Activated naive CD8-positive, alpha-beta T cell treated with anti-CD3 and anti-CD28 coated beads, Interleukin-2, amount 10 ng/mL, durations not matched to agents 7 days and 5 days (primary cell): ENCODE data around the gene ACD. TPM values are rescaled to one million over a fixed set of nuclear protein-coding genes. Genes with fewer than 3 reads are reported as not detected.
"Not testable (repeated sequence)": the region's sequence is repeated elsewhere in the genome, so short reads cannot be mapped to it uniquely, and the experiment has no call there.

Source experiments
- ATAC-seq: fragments of 150-1000 bp; cut with Tn5 transposase; one replicate; pipeline ENCODE4 v1.10.0; 2021; ENCODE audit warnings: low read depth, moderate library complexity
- POLR2A ChIA-PET: fragments of 350-600 bp; sonication (Branson Sonifier 250); formaldehyde crosslinking; loops from one replicate; lab custom pipeline; 2021; ENCODE audit warnings: antibody characterized with exemption; lab: Charles Lee
- DNase-seq: peaks from one replicate; pipeline ENCODE4 v3.0.0; 2021
- H3K27ac Mint-ChIP-seq: one replicate; pipeline ENCODE4 v1.8.0; 2022; ENCODE audit warnings: mild to moderate bottlenecking, mixed read lengths
- H3K27me3 Mint-ChIP-seq: one replicate; pipeline ENCODE4 v1.8.0; 2022; ENCODE audit warnings: mild to moderate bottlenecking, moderate library complexity, mixed read lengths
- H3K36me3 Mint-ChIP-seq: one replicate; pipeline ENCODE4 v1.8.0; 2021; ENCODE audit warnings: mild to moderate bottlenecking, mixed read lengths
- H3K4me1 Mint-ChIP-seq: one replicate; pipeline ENCODE4 v1.8.0; 2021; ENCODE audit warnings: mixed read lengths
- H3K4me3 Mint-ChIP-seq: one replicate; pipeline ENCODE4 v1.8.0; 2022; ENCODE audit warnings: mild to moderate bottlenecking, moderate library complexity, mixed read lengths
- H3K9me3 Mint-ChIP-seq: one replicate; pipeline ENCODE4 v1.8.0; 2021; ENCODE audit warnings: mixed read lengths
- total RNA-seq, 2 experiments: library from RNA; stranded (reverse); gene quantifications; one replicate each; pipeline ENCODE4 v1.2.3, GENCODE V29; 2021

ACD gene
- total RNA-seq, 2 experiments from 2014 or later, result 50.7 to 54.2 TPM

- not testable (repeated sequence) for ATAC-seq, H3K9me3 Mint-ChIP-seq, DNase-seq, H3K27me3 Mint-ChIP-seq, H3K27ac Mint-ChIP-seq, H3K4me3 Mint-ChIP-seq, H3K4me1 Mint-ChIP-seq
- peaks cover 11% of the 10 kb centered on the region for H3K36me3 Mint-ChIP-seq
- POLR2A ChIA-PET, result interaction anchor here (0.9 kb wide), 1 partner anchor 446 kb away, joined by 4 read pairs; no protein-coding TSS in a partner anchor
These were observed 33.6 kb upstream of the ACD start for GRCh38 chr16:67693517-67694285.

- no peak overlapping the region for H3K4me3 Mint-ChIP-seq
- H3K36me3 Mint-ChIP-seq, result peaks cover 2% of the 10 kb centered on the region
- POLR2A ChIA-PET, result interaction anchor here (0.7 kb wide), 1 partner anchor 59 kb away, joined by 3 read pairs; no protein-coding TSS in a partner anchor
- ATAC-seq (no peak), DNase-seq (no peak)
- no peaks in the 10 kb centered on the region for H3K9me3 Mint-ChIP-seq
- H3K27ac Mint-ChIP-seq, result no peak overlapping the region
- H3K4me1 Mint-ChIP-seq, result no peaks in the 10 kb centered on the region
- no peaks in the 10 kb centered on the region for H3K27me3 Mint-ChIP-seq
These were observed 25.5 kb upstream of the ACD start for GRCh38 chr16:67685388-67686112.

- ATAC-seq (no peak), DNase-seq (no peak)
- Mint-ChIP-seq H3K9me3 (no peaks in the 10 kb centered on the region), H3K27ac (no peak overlapping the region), H3K4me1 (no peaks in the 10 kb centered on the region), H3K4me3 (no peak overlapping the region), H3K36me3 (peaks cover 2% of the 10 kb centered on the region), H3K27me3 (no peaks in the 10 kb centered on the region)
- POLR2A ChIA-PET, result no interaction called here
These were observed 23.7 kb upstream of the ACD start for GRCh38 chr16:67683767-67684166.

- no peak for ATAC-seq
- no peaks in the 10 kb centered on the region for H3K36me3 Mint-ChIP-seq
- POLR2A ChIA-PET, result interaction anchor here (0.7 to 1.1 kb wide), 2 partner anchors 47 to 254 kb away, joined by 3 read pairs; no protein-coding TSS in a partner anchor
- DNase-seq, result no peak
- no peaks in the 10 kb centered on the region for H3K9me3 Mint-ChIP-seq
- H3K27ac Mint-ChIP-seq, result no peak overlapping the region
- no peak overlapping the region for H3K4me3 Mint-ChIP-seq
- H3K27me3 Mint-ChIP-seq, result no peaks in the 10 kb centered on the region
- no peaks in the 10 kb centered on the region for H3K4me1 Mint-ChIP-seq
These were observed 20.2 kb upstream of the ACD start for GRCh38 chr16:67679935-67680897.

GRCh38 chr16:67678354-67679023 lies 18.4 kb upstream of the ACD start:
- POLR2A ChIA-PET, result interaction anchor here (0.7 kb wide), 1 partner anchor 154 kb away, joined by 4 read pairs; no protein-coding TSS in a partner anchor
- no peaks in the 10 kb centered on the region for H3K9me3 Mint-ChIP-seq
- H3K27me3 Mint-ChIP-seq, result no peaks in the 10 kb centered on the region
- H3K4me3 Mint-ChIP-seq, result no peak overlapping the region
- ATAC-seq, result no peak
- no peak overlapping the region for H3K27ac Mint-ChIP-seq
- no peaks in the 10 kb centered on the region for H3K36me3 Mint-ChIP-seq
- no peak for DNase-seq
- H3K4me1 Mint-ChIP-seq, result no peaks in the 10 kb centered on the region

- H3K4me1 Mint-ChIP-seq, result no peaks in the 10 kb centered on the region
- ATAC-seq (no peak), DNase-seq (no peak)
- no peak overlapping the region for H3K4me3 Mint-ChIP-seq
- H3K27ac Mint-ChIP-seq, result no peak overlapping the region
- POLR2A ChIA-PET, result no interaction called here
- H3K27me3 Mint-ChIP-seq, result no peaks in the 10 kb centered on the region
- no peaks in the 10 kb centered on the region for H3K36me3 Mint-ChIP-seq
- H3K9me3 Mint-ChIP-seq, result no peaks in the 10 kb centered on the region
These were observed 17.7 kb upstream of the ACD start for GRCh38 chr16:67677712-67678111.

GRCh38 chr16:67676939-67677338 lies 16.9 kb upstream of the ACD start:
- H3K27ac Mint-ChIP-seq, result no peak overlapping the region
- no peaks in the 10 kb centered on the region for H3K9me3 Mint-ChIP-seq
- H3K4me3 Mint-ChIP-seq, result no peak overlapping the region
- DNase-seq, result no peak
- no peak for ATAC-seq
- no peaks in the 10 kb centered on the region for H3K36me3 Mint-ChIP-seq
- POLR2A ChIA-PET, result interaction anchor here (1.3 kb wide), 1 partner anchor 166 kb away, joined by 3 read pairs; no protein-coding TSS in a partner anchor
- no peaks in the 10 kb centered on the region for H3K27me3 Mint-ChIP-seq
- H3K4me1 Mint-ChIP-seq, result peaks cover 3% of the 10 kb centered on the region

- no peaks in the 10 kb centered on the region for H3K36me3 Mint-ChIP-seq
- H3K27ac Mint-ChIP-seq, result no peak overlapping the region
- no peak overlapping the region for H3K4me3 Mint-ChIP-seq
- no peaks in the 10 kb centered on the region for H3K27me3 Mint-ChIP-seq
- H3K9me3 Mint-ChIP-seq, result no peaks in the 10 kb centered on the region
- no peak for DNase-seq
- no peak for ATAC-seq
- H3K4me1 Mint-ChIP-seq, result peaks cover 3% of the 10 kb centered on the region
- POLR2A ChIA-PET, result interaction anchor here (1.3 kb wide), 1 partner anchor 167 kb away, joined by 3 read pairs; no protein-coding TSS in a partner anchor
These were observed 16.5 kb upstream of the ACD start for GRCh38 chr16:67676516-67676915.

- Mint-ChIP-seq H3K4me1 (peaks cover 3% of the 10 kb centered on the region), H3K9me3 (no peaks in the 10 kb centered on the region), H3K36me3 (no peaks in the 10 kb centered on the region), H3K27me3 (no peaks in the 10 kb centered on the region), H3K4me3 (no peak overlapping the region), H3K27ac (no peak overlapping the region)
- DNase-seq, result no peak
- POLR2A ChIA-PET, result interaction anchor here (1.3 kb wide), 1 partner anchor 167 kb away, joined by 3 read pairs; no protein-coding TSS in a partner anchor
- no peak for ATAC-seq
These were observed 15.9 kb upstream of the ACD start for GRCh38 chr16:67675999-67676398.

GRCh38 chr16:67675579-67675935 lies 15.5 kb upstream of the ACD start:
- H3K4me3 Mint-ChIP-seq, result no peak overlapping the region
- ATAC-seq (no peak), DNase-seq (no peak)
- peaks cover 3% of the 10 kb centered on the region for H3K4me1 Mint-ChIP-seq
- no peaks in the 10 kb centered on the region for H3K9me3 Mint-ChIP-seq
- POLR2A ChIA-PET, result interaction anchor here (1.3 kb wide), 1 partner anchor 168 kb away, joined by 3 read pairs; no protein-coding TSS in a partner anchor
- H3K36me3 Mint-ChIP-seq, result no peaks in the 10 kb centered on the region
- H3K27ac Mint-ChIP-seq, result no peak overlapping the region
- H3K27me3 Mint-ChIP-seq, result no peaks in the 10 kb centered on the region

- DNase-seq, result no peak
- Mint-ChIP-seq H3K27ac (no peak overlapping the region), H3K36me3 (no peaks in the 10 kb centered on the region), H3K4me3 (no peak overlapping the region), H3K27me3 (no peaks in the 10 kb centered on the region), H3K4me1 (peaks cover 3% of the 10 kb centered on the region), H3K9me3 (no peaks in the 10 kb centered on the region)
- no peak for ATAC-seq
- POLR2A ChIA-PET, result no interaction called here
These were observed 15.0 kb upstream of the ACD start for GRCh38 chr16:67674851-67675578.
